Smooth muscle cell (in vitro differentiated cells): Measurements from ENCODE around the gene INPP4A. TPM values are rescaled to one million over a fixed set of nuclear protein-coding genes. Genes with fewer than 3 reads are reported as not detected.

ENCODE experiments used
- DNase-seq: peaks from one replicate; lab custom pipeline; 2025; ENCODE audit not compliant: unreplicated experiment; lab: John Stamatoyannopoulos, UW
- H2AFZ ChIP-seq: fragments of 200-600 bp; sonication (generic); 2 replicates; pipeline ENCODE4 v1.6.0; 2016; ENCODE audit warnings: antibody characterized with exemption, low read depth, mild to moderate bottlenecking
- H3F3A ChIP-seq: fragments of 200-600 bp; sonication (generic); 2 replicates; pipeline ENCODE4 v1.6.0; 2017; ENCODE audit warnings: antibody characterized with exemption, low read depth
- H3K27ac ChIP-seq: fragments of 200-600 bp; sonication (generic); 2 replicates; pipeline ENCODE4 v1.5.1; 2016; ENCODE audit warnings: low read depth, mild to moderate bottlenecking
- H3K27me3 ChIP-seq: fragments of 200-600 bp; sonication (generic); 2 replicates; pipeline ENCODE4 v1.6.1; 2016; ENCODE audit warnings: low read depth, mild to moderate bottlenecking
- H3K36me3 ChIP-seq: fragments of 200-600 bp; sonication (generic); 2 replicates; pipeline ENCODE4 v1.5.1; 2016; ENCODE audit warnings: low read depth
- H3K4me1 ChIP-seq: fragments of 200-600 bp; sonication (generic); 2 replicates; pipeline ENCODE4 v1.5.1; 2016; ENCODE audit warnings: low read depth
- H3K4me2 ChIP-seq: fragments of 200-600 bp; sonication (generic); 2 replicates; pipeline ENCODE4 v1.6.0; 2016; ENCODE audit warnings: mild to moderate bottlenecking
- H3K4me3 ChIP-seq: fragments of 200-600 bp; sonication (generic); 2 replicates; pipeline ENCODE4 v1.5.1; 2016; ENCODE audit warnings: mild to moderate bottlenecking
- H3K79me2 ChIP-seq: fragments of 200-600 bp; sonication (generic); 2 replicates; pipeline ENCODE4 v1.6.0; 2016; ENCODE audit warnings: low read depth, mild to moderate bottlenecking
- H3K9ac ChIP-seq: fragments of 200-600 bp; sonication (generic); 2 replicates; pipeline ENCODE4 v1.6.0; 2016; ENCODE audit warnings: low read depth
- H3K9me3 ChIP-seq: fragments of 200-600 bp; sonication (generic); replicated peaks from 2 replicates; pipeline ENCODE4 v1.5.1; 2016; ENCODE audit warnings: low read depth
- H4K20me1 ChIP-seq: fragments of 200-600 bp; sonication (generic); 2 replicates; pipeline ENCODE4 v1.6.0; 2016; ENCODE audit warnings: low read depth
- CTCF ChIP-seq: fragments of 200-600 bp; sonication (generic); IDR thresholded peaks from 2 replicates; pipeline ENCODE4 v1.5.1; 2017; ENCODE audit warnings: borderline replicate concordance, mild to moderate bottlenecking, antibody characterized with exemption; ENCODE audit not compliant: insufficient read depth, poor library complexity, severe bottlenecking
- WGBS: methylation state at CpG from one replicate; pipeline ENCODE4 v1.1.7; 2016; ENCODE audit warnings: low lambda C conversion rate; 5-methylcytosine and 5-hydroxymethylcytosine counted together
- polyA plus RNA-seq: library from polyadenylated mRNA; unstranded; fragments of >200 nt; fragmentation: Nextera tagmentation; extraction: Ambion mirVana; gene quantifications from 2 replicates; pipeline ENCODE4 v1.2.1, GENCODE V29; 2016
- total RNA-seq: library from RNA; depleted of rRNA; stranded (reverse); fragments of >200 nt; gene quantifications from 2 replicates; pipeline ENCODE4 v1.2.3, GENCODE V29; 2014

INPP4A gene
- total and polyA plus RNA-seq, 2 experiments from 2014 or later: 10.1 to 17.3 TPM

GRCh38 chr2:98608116-98608961 lies 163.7 kb downstream of the INPP4A start, which contains the start of the genes COA5 and UNC50:
TSS of gene COA5 (minus strand) at chr2:98608512. CDS start at chr2:98608405, 107 bp downstream.
TSS of gene UNC50 (plus strand) at chr2:98608589. CDS start at chr2:98609760, 1,171 bp downstream.
- Histone ChIP-seq H3K27me3 (no peaks in the 10 kb centered on the region), H3K27ac (peak within 1 kb of the TSS; percentile 97), H3K4me3 (peak within 1 kb of the TSS; percentile 89), H3F3A (no peaks in the 10 kb centered on the region), H3K4me1 (peaks cover 23% of the 10 kb centered on the region), H3K79me2 (peaks cover 54% of the 10 kb centered on the region), H3K9me3 (no peaks in the 10 kb centered on the region), H3K4me2 (peak within 1 kb of the TSS; percentile 94), H2AFZ (peak within 1 kb of the TSS; percentile 78), H3K9ac (peak within 1 kb of the TSS; percentile 99), H4K20me1 (peaks cover 3% of the 10 kb centered on the region), H3K36me3 (peaks cover 6% of the 10 kb centered on the region)
- DNase-seq: peak; percentile 64
- under 1% methylated on average over 89 of the region's 93 CpGs for WGBS
- TF ChIP-seq CTCF: peak; percentile 3

GRCh38 chr2:98608962-98609604 lies 164.4 kb downstream of the INPP4A start:
- peaks cover 54% of the 10 kb centered on the region for H3K79me2 ChIP-seq
- H3K36me3 ChIP-seq: peaks cover 6% of the 10 kb centered on the region
- peak overlapping the region; percentile 89 for H3K4me3 ChIP-seq
- H3K27ac ChIP-seq: peak overlapping the region; percentile 97
- no peaks in the 10 kb centered on the region for H3K27me3 ChIP-seq
- peaks cover 3% of the 10 kb centered on the region for H4K20me1 ChIP-seq
- no peak for TF ChIP-seq CTCF
- H3K9me3 ChIP-seq: no peaks in the 10 kb centered on the region
- peak overlapping the region; percentile 99 for H3K9ac ChIP-seq
- peaks cover 4% of the 10 kb centered on the region for H3F3A ChIP-seq
- 3% methylated on average over 29 of the region's 29 CpGs for WGBS
- peak overlapping the region; percentile 61 for H2AFZ ChIP-seq
- peak overlapping the region; percentile 94 for H3K4me2 ChIP-seq
- peaks cover 23% of the 10 kb centered on the region for H3K4me1 ChIP-seq
- DNase-seq: no peak

- peaks cover 25% of the 10 kb centered on the region for H3K79me2 ChIP-seq
Observed at GRCh38 chr2:98614024-98614739, 169.5 kb downstream of the INPP4A start.

More at GRCh38 chr2:98614024-98614739, 169.5 kb downstream of the INPP4A start:
- DNase-seq: no peak
- Histone ChIP-seq H3K9me3 (no peaks in the 10 kb centered on the region), H4K20me1 (peaks cover 17% of the 10 kb centered on the region), H3K4me2 (no peak overlapping the region), H3K4me3 (no peak overlapping the region), H3F3A (peaks cover 8% of the 10 kb centered on the region), H3K27me3 (no peaks in the 10 kb centered on the region), H3K27ac (no peak overlapping the region), H3K4me1 (peaks cover 15% of the 10 kb centered on the region), H3K9ac (no peak overlapping the region), H2AFZ (no peak overlapping the region), H3K36me3 (peaks cover 19% of the 10 kb centered on the region)
- TF ChIP-seq CTCF: no peak
- WGBS: 98% methylated on average over 9 of the region's 9 CpGs
